Hair follicle dermal papilla cell (primary cell): Measurements from ENCODE around the gene TSBP1. TPM values are rescaled to one million over a fixed set of nuclear protein-coding genes. Genes with fewer than 3 reads are reported as not detected.

Experiments used
- small RNA-seq: library from RNA; depleted of rRNA; stranded (forward); fragments of <200 nt; gene quantifications from one replicate; pipeline ENCODE3, GENCODE V24; 2012
- total RNA-seq: library from RNA; depleted of rRNA; stranded (reverse); fragments of >200 nt; gene quantifications from 2 replicates; pipeline ENCODE4 v1.2.3, GENCODE V29; 2012

TSBP1 gene, protein sequence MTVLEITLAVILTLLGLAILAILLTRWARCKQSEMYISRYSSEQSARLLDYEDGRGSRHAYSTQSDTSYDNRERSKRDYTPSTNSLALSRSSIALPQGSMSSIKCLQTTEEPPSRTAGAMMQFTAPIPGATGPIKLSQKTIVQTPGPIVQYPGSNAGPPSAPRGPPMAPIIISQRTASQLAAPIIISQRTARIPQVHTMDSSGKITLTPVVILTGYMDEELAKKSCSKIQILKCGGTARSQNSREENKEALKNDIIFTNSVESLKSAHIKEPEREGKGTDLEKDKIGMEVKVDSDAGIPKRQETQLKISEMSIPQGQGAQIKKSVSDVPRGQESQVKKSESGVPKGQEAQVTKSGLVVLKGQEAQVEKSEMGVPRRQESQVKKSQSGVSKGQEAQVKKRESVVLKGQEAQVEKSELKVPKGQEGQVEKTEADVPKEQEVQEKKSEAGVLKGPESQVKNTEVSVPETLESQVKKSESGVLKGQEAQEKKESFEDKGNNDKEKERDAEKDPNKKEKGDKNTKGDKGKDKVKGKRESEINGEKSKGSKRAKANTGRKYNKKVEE
- total RNA-seq, result not detected in 2 replicates

DNA sequence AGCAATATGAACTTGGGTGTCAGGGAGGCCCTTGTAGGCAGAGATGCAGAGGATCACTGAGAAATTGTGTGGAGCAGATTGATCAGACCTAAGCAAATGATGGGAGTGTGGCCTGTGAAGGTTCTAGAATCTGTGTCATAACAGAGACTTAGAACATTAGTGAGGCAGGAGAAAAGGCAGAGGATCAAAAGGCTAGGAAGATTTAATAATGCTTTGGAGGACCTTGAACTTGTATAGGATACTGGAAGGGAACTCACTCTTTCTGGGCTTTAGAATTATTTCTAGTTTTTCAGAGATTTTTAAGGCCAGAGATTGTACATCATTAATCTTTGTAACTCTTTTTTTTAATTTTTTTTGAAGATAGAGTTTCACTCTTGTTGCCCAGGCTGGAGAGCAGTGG is at the start of gene TSBP1:
TSBP1 (minus strand) TSS at position 101 of the 400 bp plus-strand sequence. CDS start 197 bp downstream, outside the sequence.

GRCh38 chr6:32406857-32407256 is 35.2 kb upstream of the TSBP1 start, which contains the start of gene BTNL2:
Gene BTNL2, minus strand, starts transcription at chr6:32407181. Its CDS starts 58 bp downstream, at chr6:32407123.

Small RNAs within 50 kb of the gene (small RNA-seq; reads per million reads assigned to genes)
- not detected for gene RNU6-603P

Other genes with a start within 250 kb of the TSBP1 start
- gene ATF6B, start 243.7 kb downstream of the TSBP1 start, total RNA-seq, result 19.3 and 30.8 TPM in 2 replicates
- 5.5 TPM in 2 replicates for gene FKBPL, start 241.6 kb downstream of the TSBP1 start, total RNA-seq
- gene PRRT1, start 220.0 kb downstream of the TSBP1 start, total RNA-seq, result 0.16 TPM in 1 of 2 replicates, not detected in the other
- 9.9 and 11.5 TPM in 2 replicates for gene PPT2, start 217.8 kb downstream of the TSBP1 start, total RNA-seq
- gene EGFL8, start 207.3 kb downstream of the TSBP1 start, total RNA-seq, result 0.97 and 1.9 TPM in 2 replicates
- gene AGPAT1, start 195.8 kb downstream of the TSBP1 start, total RNA-seq, result 28.1 and 37.0 TPM in 2 replicates
- 24.7 and 44.4 TPM in 2 replicates for gene RNF5, start 193.5 kb downstream of the TSBP1 start, total RNA-seq
- gene AGER, start 187.7 kb downstream of the TSBP1 start, total RNA-seq, result 0.16 TPM in 1 of 2 replicates, not detected in the other
- gene PBX2, start 181.7 kb downstream of the TSBP1 start, total RNA-seq, result 28.9 and 34.7 TPM in 2 replicates
- 3.1 and 4.7 TPM in 2 replicates for gene GPSM3, start 179.3 kb downstream of the TSBP1 start, total RNA-seq
- gene NOTCH4, start 147.8 kb downstream of the TSBP1 start, total RNA-seq, result 0.12 and 0.49 TPM in 2 replicates
- not detected in 2 replicates for gene BTNL2, start 35.3 kb upstream of the TSBP1 start, total RNA-seq
- 0.85 and 7.0 TPM in 2 replicates for gene HLA-DRA, start 68.0 kb upstream of the TSBP1 start, total RNA-seq
- 0.49 TPM in 1 of 2 replicates, not detected in the other for gene HLA-DRB5, start 158.4 kb upstream of the TSBP1 start, total RNA-seq
- 0.12 and 3.1 TPM in 2 replicates for gene HLA-DRB1, start 217.9 kb upstream of the TSBP1 start, total RNA-seq